MM.1S (cell line): ENCODE measurements around the gene PCYOX1L.

Experiments
- DNase-seq: peaks from one replicate; pipeline ENCODE4 v3.0.0-alpha.2; 2015
- H2AFZ ChIP-seq: fragments of 300-600 bp; sonication (generic); 2 replicates; pipeline ENCODE4 v1.6.0; 2016; ENCODE audit warnings: antibody characterized with exemption, low read length
- H3F3A ChIP-seq: fragments of 300-600 bp; sonication (generic); 2 replicates; pipeline ENCODE4 v1.6.1; 2016; ENCODE audit warnings: mild to moderate bottlenecking, antibody characterized with exemption, low read length, moderate library complexity, mixed read lengths; ENCODE audit not compliant: insufficient read depth
- H3K27ac ChIP-seq: fragments of 300-600 bp; sonication (generic); 2 replicates; pipeline ENCODE4 v1.5.1; 2016; ENCODE audit warnings: mild to moderate bottlenecking, low read length
- H3K27me3 ChIP-seq: fragments of 300-600 bp; sonication (generic); replicated peaks from 2 replicates; pipeline ENCODE4 v1.6.0; 2016; ENCODE audit warnings: low read length; ENCODE audit not compliant: insufficient read depth
- H3K36me3 ChIP-seq: fragments of 300-600 bp; sonication (generic); replicated peaks from 2 replicates; pipeline ENCODE4 v1.6.1; 2016; ENCODE audit warnings: mild to moderate bottlenecking, low read length, mixed read lengths; ENCODE audit not compliant: insufficient read depth
- H3K4me1 ChIP-seq: fragments of 300-600 bp; sonication (generic); 2 replicates; pipeline ENCODE4 v1.6.1; 2016; ENCODE audit warnings: low read length, mixed read lengths
- H3K4me2 ChIP-seq: fragments of 300-600 bp; sonication (generic); 2 replicates; pipeline ENCODE4 v1.6.0; 2016; ENCODE audit warnings: low read depth, low read length
- H3K4me3 ChIP-seq: fragments of 300-600 bp; sonication (generic); 2 replicates; pipeline ENCODE4 v1.5.1; 2016; ENCODE audit warnings: low read length, mixed read lengths
- H3K79me2 ChIP-seq: fragments of 300-600 bp; sonication (generic); 2 replicates; pipeline ENCODE4 v1.6.1; 2016; ENCODE audit warnings: mixed run types, low read length, mixed read lengths
- H3K9ac ChIP-seq: fragments of 300-600 bp; sonication (generic); 2 replicates; pipeline ENCODE4 v1.6.1; 2016; ENCODE audit warnings: low read length, mixed read lengths
- H3K9me2 ChIP-seq: fragments of 300-600 bp; sonication (generic); replicated peaks from 2 replicates; pipeline ENCODE4 v1.6.1; 2016; ENCODE audit warnings: mild to moderate bottlenecking, low read length, mixed read lengths; ENCODE audit not compliant: insufficient read depth
- H3K9me3 ChIP-seq: fragments of 300-600 bp; sonication (generic); replicated peaks from 2 replicates; pipeline ENCODE4 v1.6.1; 2016; ENCODE audit warnings: mild to moderate bottlenecking, low read length, mixed read lengths; ENCODE audit not compliant: insufficient read depth
- H4K20me1 ChIP-seq: fragments of 300-600 bp; sonication (generic); 2 replicates; pipeline ENCODE4 v1.6.1; 2016; ENCODE audit warnings: mild to moderate bottlenecking, low read length, moderate library complexity, mixed read lengths; ENCODE audit not compliant: insufficient read depth
- CTCF ChIP-seq: fragments of 300-600 bp; sonication (generic); IDR thresholded peaks from 2 replicates; pipeline ENCODE4 v1.5.1; 2016; ENCODE audit warnings: antibody characterized with exemption, low read length, mixed read lengths
- EZH2 ChIP-seq: fragments of 300-600 bp; sonication (generic); optimal IDR thresholded peaks from 2 replicates; pipeline ENCODE3; 2017; ENCODE audit warnings: low read depth, mild to moderate bottlenecking, antibody characterized with exemption, low read length, mixed read lengths
- EZH2phosphoT487 ChIP-seq: fragments of 300-600 bp; sonication (generic); IDR thresholded peaks from 2 replicates; pipeline ENCODE4 v1.6.1; 2018; ENCODE audit warnings: antibody characterized with exemption, low read length

The PCYOX1L gene

GRCh38 chr5:149382517-149383220 is 24.8 kb downstream of the PCYOX1L start:
- Histone ChIP-seq H3K4me2 (no peak overlapping the region), H3K9me3 (no peaks in the 10 kb centered on the region), H3K36me3 (no peaks in the 10 kb centered on the region), H3K9ac (no peak overlapping the region), H3K27ac (no peak overlapping the region), H3F3A (no peaks in the 10 kb centered on the region), H3K79me2 (no peaks in the 10 kb centered on the region), H3K4me1 (no peaks in the 10 kb centered on the region), H3K27me3 (no peaks in the 10 kb centered on the region), H2AFZ (no peak overlapping the region), H3K9me2 (no peaks in the 10 kb centered on the region), H4K20me1 (no peaks in the 10 kb centered on the region), H3K4me3 (no peak overlapping the region)
- no peak for DNase-seq
- TF ChIP-seq EZH2 (no peak), CTCF (no peak), EZH2phosphoT487 (no peak)

- Histone ChIP-seq H3F3A (no peaks in the 10 kb centered on the region), H3K4me2 (no peak overlapping the region), H3K27ac (no peak overlapping the region), H3K4me1 (no peaks in the 10 kb centered on the region), H4K20me1 (no peaks in the 10 kb centered on the region), H3K36me3 (no peaks in the 10 kb centered on the region), H3K27me3 (no peaks in the 10 kb centered on the region), H3K9me2 (no peaks in the 10 kb centered on the region), H3K9ac (no peak overlapping the region), H3K79me2 (no peaks in the 10 kb centered on the region), H2AFZ (no peak overlapping the region), H3K9me3 (no peaks in the 10 kb centered on the region), H3K4me3 (no peak overlapping the region)
- TF ChIP-seq CTCF (no peak), EZH2phosphoT487 (no peak), EZH2 (no peak)
- no peak for DNase-seq
These were observed 25.6 kb downstream of the PCYOX1L start for GRCh38 chr5:149383399-149383798.

- no peaks in the 10 kb centered on the region for H3K79me2 ChIP-seq
- no peak overlapping the region for H2AFZ ChIP-seq
- no peaks in the 10 kb centered on the region for H3K4me1 ChIP-seq
- H3K9me3 ChIP-seq = no peaks in the 10 kb centered on the region
- no peak overlapping the region for H3K27ac ChIP-seq
- no peak overlapping the region for H3K4me3 ChIP-seq
- no peak overlapping the region for H3K9ac ChIP-seq
- H3K27me3 ChIP-seq = no peaks in the 10 kb centered on the region
- no peaks in the 10 kb centered on the region for H3K36me3 ChIP-seq
- no peak overlapping the region for H3K4me2 ChIP-seq
- H3K9me2 ChIP-seq = no peaks in the 10 kb centered on the region
- H3F3A ChIP-seq = no peaks in the 10 kb centered on the region
- no peaks in the 10 kb centered on the region for H4K20me1 ChIP-seq
- no peak for DNase-seq
- TF ChIP-seq EZH2phosphoT487 = no peak
- TF ChIP-seq CTCF = no peak
- TF ChIP-seq EZH2 = no peak
These were observed 28.3 kb downstream of the PCYOX1L start for GRCh38 chr5:149386166-149386565.
